Activated CD4-positive, alpha-beta T cell treated with anti-CD3 and anti-CD28 coated beads, Interleukin-2, amount 50 U/mL, for 24 hours (primary cell): ENCODE data around the gene GABRE.

Experiments used
- DNase-seq, 2 donors: peaks; one replicate each; pipeline ENCODE4 v3.0.0-alpha.2; 2020; ENCODE audit warnings: low read depth in 1 of 2, low spot score in 1 of 2

The GABRE gene

DNA sequence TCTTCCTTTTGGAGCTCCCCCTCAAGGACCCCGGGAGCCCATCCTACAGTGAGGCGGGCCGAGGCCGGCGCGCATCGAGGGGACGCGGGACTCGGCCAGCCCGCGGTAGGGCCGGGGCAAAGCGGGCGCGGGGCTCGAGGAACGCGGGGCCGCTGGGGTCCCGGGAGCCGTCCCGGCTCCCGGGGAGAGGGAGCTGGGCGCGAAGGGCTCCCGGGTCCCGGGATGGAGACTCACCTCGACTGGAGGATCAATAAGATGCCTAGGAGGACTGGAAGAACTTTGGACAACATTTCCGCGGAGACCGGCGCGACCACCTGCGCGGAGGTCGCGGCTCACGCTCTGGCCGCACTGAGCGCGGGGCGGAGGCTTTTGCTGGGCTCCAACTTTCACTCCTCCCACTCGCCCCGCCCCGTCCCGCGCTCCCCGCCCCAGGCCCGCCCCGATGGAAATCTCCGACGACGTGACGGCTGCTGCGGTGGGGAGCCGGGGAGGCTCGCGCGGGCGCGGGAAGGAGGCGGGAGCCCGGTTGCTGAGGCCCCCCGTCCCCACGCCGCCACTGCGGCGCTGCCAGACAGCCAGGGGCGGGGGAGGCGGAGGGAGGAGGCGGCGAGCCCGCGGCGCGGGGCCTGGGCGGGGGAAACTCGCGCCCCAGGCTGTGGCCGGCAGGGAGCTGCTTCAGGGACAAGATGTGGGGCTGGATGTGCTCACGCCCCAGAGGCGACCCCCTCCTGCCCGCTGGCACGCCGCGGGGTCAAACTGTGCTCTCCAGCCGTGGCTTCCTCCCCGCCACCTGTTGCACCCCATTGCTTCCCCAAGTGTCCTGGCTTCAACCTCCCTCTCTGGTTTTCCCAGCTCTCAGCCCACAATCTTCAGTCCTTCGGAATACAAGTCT lies at the start of gene GABRE:
Gene GABRE, minus strand, starts transcription at position 341 of the 892 bp plus-strand sequence. Its CDS starts 51 bp downstream, at position 290.
- DNase-seq = no peak

DNA sequence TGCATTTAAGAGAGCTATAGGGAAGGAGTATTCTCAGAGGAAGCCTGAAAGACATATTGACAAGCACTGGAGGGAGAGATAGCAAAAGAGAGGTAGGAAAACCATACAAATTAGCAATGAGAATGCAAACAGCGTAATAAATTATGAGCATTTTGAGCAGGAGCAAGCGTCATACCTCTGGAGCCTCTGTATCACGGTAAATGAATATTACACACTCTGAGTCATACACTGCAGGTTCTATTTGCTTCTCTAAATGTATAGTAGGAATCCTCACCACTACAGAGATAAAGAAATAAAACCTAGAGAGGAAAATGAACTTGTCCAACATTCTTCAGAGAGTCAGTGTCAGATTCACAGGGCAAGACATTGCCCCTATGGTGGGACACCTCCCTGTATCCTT lies 46.4 kb upstream of the GABRE start:
- no peak for DNase-seq

GRCh38 chrX:151999813-152000212 lies 25.3 kb upstream of the GABRE start:
- DNase-seq = no peak

DNA sequence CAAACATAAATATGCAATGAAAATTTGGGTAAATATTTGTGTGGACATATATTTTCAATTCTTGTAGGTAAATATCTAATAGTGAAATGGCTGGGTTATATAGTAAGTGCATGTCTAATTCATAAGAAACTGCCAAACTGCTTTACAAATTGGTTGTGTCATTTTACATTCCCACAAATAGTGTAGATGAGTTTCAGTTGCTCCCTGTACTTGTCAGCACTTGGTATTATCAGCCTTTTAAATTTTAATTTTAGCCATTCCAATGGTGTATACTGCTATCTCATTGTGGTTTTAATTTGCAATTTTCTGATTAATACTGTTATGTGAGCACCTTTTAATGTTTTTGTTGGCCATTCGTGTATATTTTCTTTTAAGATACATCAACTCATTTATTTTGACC lies 23.1 kb upstream of the GABRE start:
- no peak for DNase-seq

- DNase-seq = no peak
These were observed 21.9 kb upstream of the GABRE start for GRCh38 chrX:151996347-151996746.

- no peak for DNase-seq
These were observed 20.0 kb upstream of the GABRE start for GRCh38 chrX:151994476-151994875.

DNA sequence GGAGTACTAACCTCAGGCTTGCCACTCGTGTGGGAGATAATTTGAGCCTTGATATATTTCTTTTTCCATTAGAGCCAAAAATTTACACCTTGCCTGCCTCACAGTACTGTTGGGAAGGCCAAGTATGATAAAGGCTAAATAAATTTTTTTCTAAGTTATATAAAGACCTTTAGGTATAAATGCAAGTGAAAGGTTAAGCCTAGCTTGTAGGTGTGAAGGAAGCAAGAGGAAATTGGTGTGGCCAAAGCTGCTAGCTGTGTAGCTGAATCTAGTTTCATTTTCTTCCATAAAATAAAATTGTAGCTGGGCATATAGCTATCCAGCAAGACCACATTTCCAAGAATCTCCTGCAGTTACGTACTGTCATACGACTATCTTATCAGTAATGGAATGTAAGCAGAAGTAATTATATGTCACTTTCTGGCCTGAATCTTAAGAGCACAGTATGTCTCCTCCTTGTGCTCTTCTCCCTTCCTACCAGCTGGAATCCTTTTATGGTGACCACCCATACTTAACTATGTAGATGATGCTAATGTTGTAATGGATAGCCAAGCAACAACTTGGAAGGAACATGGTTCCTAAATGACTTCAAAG lies 14.3 kb upstream of the GABRE start:
- DNase-seq = no peak

DNA sequence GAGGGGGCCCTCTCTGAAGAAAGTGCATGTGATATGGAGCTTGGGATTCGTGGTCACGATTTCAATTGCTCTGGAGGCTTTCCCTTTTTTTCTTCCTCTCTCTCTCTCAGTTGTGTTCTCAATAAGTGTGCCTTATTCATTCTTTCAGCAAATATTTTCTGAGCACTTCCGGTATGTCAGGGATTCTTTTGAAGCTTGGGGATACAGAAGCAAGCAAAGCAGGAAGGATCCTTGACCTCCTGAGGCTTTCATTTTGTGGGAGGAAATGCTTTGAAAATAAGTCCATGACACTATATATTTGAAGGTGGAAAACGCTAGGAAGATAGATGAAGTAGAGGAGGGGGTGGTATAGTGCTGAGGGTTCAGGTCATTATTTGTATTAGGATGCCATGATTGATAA lies 12.6 kb upstream of the GABRE start:
- no peak for DNase-seq

- no peak for DNase-seq
These were observed 11.5 kb upstream of the GABRE start for GRCh38 chrX:151985955-151986354.

DNA sequence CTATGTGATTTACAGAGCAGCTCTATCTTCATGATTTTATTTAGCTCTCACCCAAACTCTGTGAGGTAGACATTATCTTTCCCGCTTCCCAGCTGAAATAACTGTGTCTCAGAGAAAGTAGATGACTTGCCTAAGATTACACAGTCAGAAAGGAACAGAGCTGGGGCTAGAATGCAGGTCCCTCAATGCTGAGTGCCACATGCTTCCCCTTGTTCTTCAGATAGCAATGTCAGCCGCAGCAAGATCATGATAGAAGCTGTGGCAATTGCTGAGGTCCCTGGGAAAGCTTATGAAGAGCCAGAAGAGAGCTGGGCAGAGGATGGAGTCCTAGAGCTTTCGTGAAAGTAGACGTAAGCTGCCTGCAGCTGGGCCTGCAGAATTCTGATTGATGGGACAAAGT lies 11.1 kb upstream of the GABRE start:
- no peak for DNase-seq

- DNase-seq = no peak
These were observed 10.4 kb upstream of the GABRE start for GRCh38 chrX:151984902-151985301.

DNA sequence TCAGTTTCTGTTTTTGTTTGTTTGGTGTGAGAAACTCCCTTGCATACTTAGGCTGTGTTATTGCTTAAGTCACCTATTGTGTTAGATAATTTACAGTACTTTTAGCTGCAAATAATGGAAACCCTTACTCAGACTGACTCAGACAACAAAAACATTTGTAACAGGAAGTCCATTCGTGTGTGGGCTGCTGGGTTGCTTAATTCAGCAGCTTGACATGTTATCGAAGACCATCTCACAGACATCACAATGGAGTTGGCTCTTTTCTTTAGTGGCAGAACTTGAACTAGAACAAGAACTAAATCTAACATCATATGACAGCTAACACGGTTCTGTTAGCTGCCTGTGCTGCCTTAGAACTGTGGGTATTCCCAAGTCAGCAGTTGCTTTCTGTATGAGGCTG lies 9.9 kb upstream of the GABRE start:
- DNase-seq = no peak

DNA sequence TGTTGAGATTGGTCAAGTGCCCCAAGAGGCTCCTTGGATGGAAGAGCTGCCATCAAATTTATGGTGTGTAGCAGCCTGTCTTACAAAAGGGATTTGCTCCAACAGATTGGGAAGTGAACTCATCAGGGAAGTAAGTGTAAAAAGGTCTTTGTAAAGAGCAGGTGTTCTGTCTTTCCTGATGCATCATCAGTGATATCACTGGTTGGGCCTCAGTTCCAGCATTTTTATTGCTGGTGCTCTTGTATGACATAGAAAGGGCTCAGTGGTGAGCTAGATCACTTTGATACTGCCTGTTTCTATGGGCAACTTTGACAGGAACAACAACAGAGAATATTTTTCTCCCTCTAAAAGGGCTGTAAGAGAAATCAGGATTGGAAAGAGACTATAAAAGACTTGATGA lies 8.7 kb upstream of the GABRE start:
- DNase-seq = no peak

DNA sequence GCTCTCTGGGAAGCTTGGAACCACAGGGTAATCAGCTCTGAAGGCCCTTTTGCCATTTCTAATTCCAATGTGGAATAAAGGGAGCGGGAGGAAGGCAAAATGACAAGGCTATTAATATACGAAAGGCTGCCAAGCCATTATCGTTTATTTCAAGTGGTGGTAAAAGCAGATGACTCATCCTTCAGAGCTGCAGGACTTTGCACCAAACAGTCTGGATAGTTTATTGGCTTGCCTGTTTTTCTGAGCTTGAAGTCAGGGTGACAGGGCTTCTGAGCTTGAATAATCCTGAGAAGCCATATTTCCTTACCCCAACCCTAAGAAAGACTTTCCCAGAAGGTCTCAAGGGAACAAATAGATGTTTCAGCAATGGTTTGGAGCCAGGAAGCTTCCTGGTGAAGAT lies 7.7 kb upstream of the GABRE start:
- DNase-seq = no peak

GRCh38 chrX:151981129-151981528 lies 6.7 kb upstream of the GABRE start:
- no peak for DNase-seq

DNA sequence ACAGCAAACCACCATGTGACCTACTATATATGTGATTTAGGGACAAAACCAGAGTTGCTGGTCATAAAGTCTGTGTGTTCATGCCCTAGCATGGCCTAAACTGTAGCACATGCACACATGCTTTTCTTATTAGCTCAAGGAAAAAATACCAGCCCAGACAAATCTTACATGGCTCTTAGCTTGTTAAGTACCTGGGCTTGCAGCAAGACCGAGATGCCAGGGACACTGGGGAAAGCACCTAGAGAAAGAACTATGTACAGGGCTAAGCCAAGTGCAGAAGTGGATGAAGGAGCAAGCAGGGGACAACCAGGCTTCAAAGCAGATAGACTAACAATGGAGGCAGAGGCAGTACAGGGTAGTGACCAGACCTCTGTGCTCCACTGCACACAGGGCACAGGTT lies 3.4 kb upstream of the GABRE start:
- DNase-seq = no peak

DNA sequence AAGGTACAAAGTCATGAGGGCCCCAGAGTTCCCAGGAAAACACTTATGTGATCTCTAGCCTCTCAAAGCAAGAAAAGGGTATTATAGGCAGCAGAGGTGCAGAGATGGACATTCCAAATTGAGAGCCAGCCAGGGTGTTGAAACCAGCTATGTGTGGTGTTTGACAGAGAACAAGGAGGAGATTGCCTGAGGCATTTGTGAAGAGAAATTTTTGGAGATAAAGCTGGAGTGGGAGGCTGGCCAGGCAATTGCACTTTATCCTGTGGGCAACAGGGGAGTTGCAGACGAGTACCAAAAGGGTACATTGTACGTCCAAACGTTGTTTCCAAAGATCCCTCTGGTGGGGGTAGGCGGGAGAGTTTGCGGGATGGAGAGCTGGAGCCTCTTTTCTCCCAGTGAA lies 2.5 kb upstream of the GABRE start:
- DNase-seq = no peak

DNA sequence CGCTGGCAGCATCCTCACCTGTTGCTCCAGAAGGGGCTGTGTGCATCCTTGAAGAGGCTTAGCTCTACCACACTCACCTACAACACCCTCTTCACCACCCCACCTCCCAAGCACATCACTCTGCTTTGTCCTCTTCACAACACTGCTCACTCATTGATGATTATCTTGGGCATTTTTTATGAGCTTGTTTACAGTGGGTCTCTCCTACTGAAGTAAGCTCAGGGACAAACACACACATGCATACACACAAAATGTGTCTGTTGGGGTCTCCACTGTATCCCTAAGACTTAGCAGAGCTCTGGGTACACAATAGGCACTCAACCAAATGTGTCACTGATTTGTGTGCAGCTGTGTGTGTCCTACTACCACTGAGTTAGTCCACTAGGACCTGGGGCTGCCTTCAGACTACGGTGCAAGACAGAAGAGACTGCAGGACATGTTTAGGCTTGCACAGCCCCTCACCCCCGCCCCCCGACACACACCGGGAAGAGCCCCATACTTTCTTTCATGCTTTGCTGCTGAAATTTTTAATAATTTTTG lies 1.3 kb upstream of the GABRE start:
- DNase-seq = no peak

- no peak for DNase-seq
These were observed 735 bp upstream of the GABRE start for GRCh38 chrX:151975228-151975593.

DNA sequence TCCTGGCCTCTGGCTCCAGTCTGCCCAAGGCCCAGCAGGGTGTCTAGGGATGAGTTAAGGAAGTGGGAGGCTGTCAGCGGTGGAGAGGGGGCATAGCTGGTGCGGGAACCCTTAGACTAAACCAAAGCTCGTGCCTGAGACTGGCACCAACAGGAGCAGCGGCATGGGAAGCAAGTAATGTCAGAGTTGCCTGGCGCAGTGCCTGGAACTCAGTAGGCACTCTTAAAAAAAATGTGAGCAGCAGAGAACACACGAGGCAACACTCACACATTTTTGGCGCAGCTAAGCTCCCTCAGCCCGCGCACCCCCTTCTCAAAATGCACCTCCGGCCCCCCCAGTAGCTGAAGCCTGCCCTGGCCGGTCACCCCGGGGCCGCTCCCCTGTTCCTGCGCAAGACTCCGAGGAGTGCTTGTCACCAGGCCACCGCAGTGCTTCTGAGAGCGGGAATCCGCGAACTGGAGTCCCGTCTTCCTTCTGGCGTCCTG lies 583 bp downstream of the GABRE start:
- DNase-seq = no peak

GRCh38 chrX:151973060-151973661 lies 1.3 kb downstream of the GABRE start:
- DNase-seq = no peak

GRCh38 chrX:151970661-151971060 lies 3.8 kb downstream of the GABRE start:
- DNase-seq = no peak
